Activated T-helper 2 cell treated with anti-CD3 and anti-CD28 coated beads, Interferon-gamma antibody, Interleukin-2, Interleukin-4, amounts not matched to agents 10 μg/mL and 5 μg/mL and 100 μg/mL, durations not matched to agents 14 hours and 24 hours and 36 hours (primary cell): ENCODE measurements around the gene OXNAD1. TPM values are rescaled to one million over a fixed set of nuclear protein-coding genes. Genes with fewer than 3 reads are reported as not detected.

Experiments
- DNase-seq: peaks from one replicate; pipeline ENCODE4 v3.0.0; 2021; ENCODE audit warnings: low spot score
- H3K27ac Mint-ChIP-seq: one replicate; pipeline ENCODE4 v1.8.0; 2021; ENCODE audit warnings: mixed read lengths
- H3K27me3 Mint-ChIP-seq: one replicate; pipeline ENCODE4 v1.8.0; 2021; ENCODE audit warnings: low read depth, mixed read lengths
- H3K36me3 Mint-ChIP-seq: one replicate; pipeline ENCODE4 v1.8.0; 2021; ENCODE audit warnings: low read depth, mixed read lengths
- H3K4me1 Mint-ChIP-seq: one replicate; pipeline ENCODE4 v1.8.0; 2021; ENCODE audit warnings: low read depth, mixed read lengths
- H3K4me3 Mint-ChIP-seq: one replicate; pipeline ENCODE4 v1.8.0; 2021; ENCODE audit warnings: low read depth, mild to moderate bottlenecking, moderate library complexity, mixed read lengths
- H3K9me3 Mint-ChIP-seq: one replicate; pipeline ENCODE4 v1.8.0; 2021; ENCODE audit warnings: mixed read lengths
- intact Hi-C: fragments of 100-400 bp; cut with micrococcal nuclease; formaldehyde crosslinking; loops from one replicate; pipeline ENCODE4 v1.15.1; 2023
- total RNA-seq: library from RNA; stranded (reverse); gene quantifications from 2 replicates; pipeline ENCODE4 v1.2.3, GENCODE V29; 2022

Gene OXNAD1
- total RNA-seq, 1 donor from 2014 or later = 18.7 TPM

DNA sequence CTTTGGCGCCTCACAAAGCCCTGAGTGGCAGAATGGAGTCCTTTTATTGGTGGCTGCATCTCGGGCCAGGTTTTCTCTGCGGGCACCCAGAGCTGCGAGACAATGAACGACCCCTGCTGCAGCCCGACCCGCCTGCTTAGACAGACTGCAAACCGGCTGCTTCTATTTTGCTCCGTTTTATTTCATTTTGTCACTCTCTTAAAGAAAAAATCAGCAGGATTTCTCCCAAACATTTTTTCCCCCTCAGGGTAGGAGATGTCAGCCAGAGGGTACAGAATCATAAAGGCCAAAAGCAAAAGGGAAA lies 64.8 kb downstream of the OXNAD1 start:
- DNase-seq = no peak
- no peak overlapping the region for H3K27ac Mint-ChIP-seq
- no peak overlapping the region for H3K4me3 Mint-ChIP-seq
- peaks cover 17% of the 10 kb centered on the region for H3K9me3 Mint-ChIP-seq
- intact Hi-C loops = no loop called here
- peaks cover 85% of the 10 kb centered on the region for H3K36me3 Mint-ChIP-seq
- H3K27me3 Mint-ChIP-seq = no peaks in the 10 kb centered on the region
- peaks cover 4% of the 10 kb centered on the region for H3K4me1 Mint-ChIP-seq

DNA sequence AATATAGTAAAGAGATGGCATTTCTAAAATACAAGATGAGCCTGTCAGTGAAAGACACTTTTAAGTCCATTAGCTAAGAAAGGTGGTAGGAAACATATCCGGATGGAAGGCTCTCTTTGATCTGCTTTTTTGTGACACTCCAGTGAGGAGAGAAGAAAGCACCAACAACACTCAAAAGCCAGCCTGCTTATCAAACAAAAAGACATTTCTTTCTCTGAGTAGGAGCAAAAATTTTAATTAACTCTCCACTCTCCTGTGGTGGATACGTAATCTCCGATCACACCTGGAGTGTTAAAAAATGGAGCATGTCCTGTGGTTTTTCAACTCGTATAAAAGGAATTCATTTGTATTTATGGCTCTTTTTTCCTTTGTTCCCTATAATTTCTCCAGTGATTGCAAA lies 65.3 kb downstream of the OXNAD1 start:
- Mint-ChIP-seq H3K4me1 (peaks cover 1% of the 10 kb centered on the region), H3K36me3 (peaks cover 85% of the 10 kb centered on the region), H3K9me3 (peaks cover 17% of the 10 kb centered on the region), H3K27me3 (no peaks in the 10 kb centered on the region), H3K4me3 (no peak overlapping the region), H3K27ac (no peak overlapping the region)
- intact Hi-C loops = no loop called here
- no peak for DNase-seq

DNA sequence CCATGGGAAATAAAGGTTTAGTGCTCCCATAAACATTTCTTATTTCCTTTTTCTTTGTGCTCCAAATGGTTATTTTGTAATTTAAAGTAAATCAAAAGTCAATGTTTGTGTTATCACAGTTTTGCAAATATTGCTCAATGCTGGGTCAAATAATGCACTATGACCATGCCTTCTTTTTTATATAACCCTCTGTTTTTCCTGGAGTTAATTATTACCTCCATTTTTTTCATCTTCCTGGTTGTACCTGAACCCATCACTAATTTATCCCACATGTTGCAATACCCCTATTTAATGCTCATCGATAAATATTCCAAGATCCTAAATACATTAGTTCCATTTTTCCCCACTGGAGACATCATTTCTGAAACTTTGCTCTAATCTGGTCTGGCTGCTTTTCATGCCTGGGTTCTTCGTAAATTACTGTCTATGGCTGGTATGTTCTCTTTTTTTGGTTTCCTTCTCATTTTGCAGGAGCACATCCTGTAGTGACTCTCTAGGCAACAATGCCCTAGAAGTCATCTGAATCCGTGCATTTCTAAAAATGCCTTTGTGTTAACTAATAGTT lies 66.4 kb downstream of the OXNAD1 start:
- H3K9me3 Mint-ChIP-seq = peaks cover 17% of the 10 kb centered on the region
- H3K27ac Mint-ChIP-seq = no peak overlapping the region
- no peak for DNase-seq
- peaks cover 1% of the 10 kb centered on the region for H3K4me1 Mint-ChIP-seq
- no peak overlapping the region for H3K4me3 Mint-ChIP-seq
- H3K36me3 Mint-ChIP-seq = peaks cover 81% of the 10 kb centered on the region
- intact Hi-C loops = no loop called here
- H3K27me3 Mint-ChIP-seq = no peaks in the 10 kb centered on the region

DNA sequence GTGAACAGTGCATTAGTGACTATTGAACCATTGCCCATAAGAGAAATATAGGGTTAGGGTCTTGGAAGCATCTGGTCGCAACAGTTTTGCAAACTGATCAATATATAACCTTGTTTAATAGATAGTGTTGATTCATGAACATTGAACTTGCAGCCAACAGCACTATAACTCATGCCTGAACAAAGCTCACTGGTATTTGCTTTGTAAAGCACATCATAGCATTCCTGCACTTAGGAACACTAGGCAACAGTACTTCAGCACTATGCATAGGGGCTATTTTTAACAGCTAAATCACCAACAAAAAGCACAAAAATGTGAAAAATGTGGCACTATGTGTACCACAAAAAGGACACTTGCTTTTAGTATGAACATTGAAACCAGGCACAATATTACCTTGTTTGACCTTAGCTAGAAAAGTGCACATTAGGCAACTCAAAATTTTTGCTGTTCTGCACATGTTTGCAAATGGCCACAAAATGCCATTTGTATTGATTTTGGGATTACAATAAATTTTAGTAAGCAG lies 68.0 kb downstream of the OXNAD1 start:
- peaks cover 17% of the 10 kb centered on the region for H3K9me3 Mint-ChIP-seq
- no peak for DNase-seq
- intact Hi-C loops = no loop called here
- peaks cover 7% of the 10 kb centered on the region for H3K4me1 Mint-ChIP-seq
- no peak overlapping the region for H3K4me3 Mint-ChIP-seq
- H3K27ac Mint-ChIP-seq = no peak overlapping the region
- no peaks in the 10 kb centered on the region for H3K27me3 Mint-ChIP-seq
- H3K36me3 Mint-ChIP-seq = peaks cover 75% of the 10 kb centered on the region

DNA sequence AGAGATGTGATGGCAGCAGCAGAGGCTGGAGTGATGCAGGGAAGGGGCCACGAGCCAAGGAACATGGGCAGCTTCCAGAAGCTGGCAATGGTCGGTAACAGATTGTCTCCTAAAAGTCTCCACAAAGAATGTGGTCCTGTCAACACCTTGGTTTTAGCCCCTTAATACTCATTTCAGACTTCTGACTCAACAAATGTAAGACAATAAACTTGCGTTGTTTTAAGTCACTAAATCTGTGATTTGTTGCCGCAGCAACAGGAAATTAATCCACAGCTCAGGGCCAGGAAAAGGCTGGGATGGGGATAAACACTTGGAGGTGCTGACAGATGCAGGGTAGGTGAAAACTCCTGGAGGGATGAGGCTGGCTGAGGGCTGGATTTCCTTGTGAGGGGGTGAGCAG lies 69.9 kb downstream of the OXNAD1 start:
- peaks cover 71% of the 10 kb centered on the region for H3K36me3 Mint-ChIP-seq
- DNase-seq = no peak
- intact Hi-C loops = no loop called here
- peaks cover 27% of the 10 kb centered on the region for H3K4me1 Mint-ChIP-seq
- no peak overlapping the region for H3K27ac Mint-ChIP-seq
- peaks cover 17% of the 10 kb centered on the region for H3K9me3 Mint-ChIP-seq
- H3K4me3 Mint-ChIP-seq = no peak overlapping the region
- H3K27me3 Mint-ChIP-seq = no peaks in the 10 kb centered on the region

DNA sequence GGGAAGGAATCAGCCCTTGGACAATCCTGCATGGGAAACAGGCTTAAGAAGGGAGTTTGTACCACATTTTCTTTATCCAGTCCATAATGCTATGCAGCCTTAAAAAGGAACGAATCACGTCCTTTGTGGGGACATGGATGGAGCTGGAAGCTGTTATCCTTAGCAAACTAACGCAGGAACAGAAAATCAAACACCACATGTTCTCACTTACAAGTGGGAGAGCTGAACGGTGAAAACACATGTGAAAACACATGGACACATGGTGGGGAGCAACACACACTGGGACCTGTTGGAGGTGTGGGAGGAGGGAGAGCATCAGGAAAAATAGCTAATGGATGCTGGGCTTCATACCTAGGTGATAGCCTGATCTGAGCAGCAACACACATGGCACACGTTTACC lies 70.3 kb downstream of the OXNAD1 start:
- Mint-ChIP-seq H3K4me3 (no peak overlapping the region), H3K27me3 (no peaks in the 10 kb centered on the region), H3K36me3 (peaks cover 70% of the 10 kb centered on the region), H3K27ac (peak overlapping the region; percentile 55), H3K9me3 (peaks cover 17% of the 10 kb centered on the region), H3K4me1 (peaks cover 29% of the 10 kb centered on the region)
- intact Hi-C loops = no loop called here
- no peak for DNase-seq

DNA sequence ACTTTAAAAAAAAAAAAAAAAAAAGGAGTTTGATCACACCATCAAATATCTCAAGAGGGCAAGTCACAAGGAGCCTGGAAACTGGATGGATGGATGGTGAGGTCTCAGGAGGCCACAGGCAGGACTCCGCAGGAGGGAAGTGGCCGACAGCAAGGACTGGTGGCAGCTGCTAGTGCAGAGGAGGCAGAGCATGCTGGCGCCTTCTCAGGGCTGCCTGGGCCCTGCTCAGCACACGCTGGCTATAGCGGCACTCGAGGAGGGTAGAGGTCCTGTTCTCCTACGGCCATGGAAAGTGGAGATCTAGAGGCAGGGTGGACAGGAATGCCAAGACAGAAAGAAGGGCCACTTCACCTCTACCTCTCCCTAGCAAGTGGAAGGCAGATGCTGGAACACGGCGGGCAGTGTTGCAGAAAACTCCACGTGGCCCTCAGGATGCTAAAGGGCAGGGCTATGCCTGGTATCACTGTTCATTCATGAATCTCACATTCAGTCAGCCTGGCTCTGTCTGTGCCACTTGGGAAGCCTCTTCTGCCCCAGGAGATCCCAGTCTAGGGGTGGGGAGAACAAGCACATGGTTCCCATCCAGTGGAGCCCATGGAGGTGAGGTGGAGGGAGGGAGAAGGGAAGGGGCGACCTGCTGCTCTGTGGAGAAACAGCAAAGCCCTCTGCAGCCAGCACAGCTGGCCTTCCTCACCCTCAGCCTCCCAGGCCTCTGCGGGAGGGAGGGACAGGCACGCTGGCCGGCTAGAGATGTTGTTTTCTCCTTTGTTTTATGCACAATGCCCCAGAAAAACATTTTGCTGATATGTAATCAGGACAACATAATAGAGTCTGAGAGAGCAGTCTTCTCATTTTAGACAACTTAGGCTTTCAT lies 71.0 kb downstream of the OXNAD1 start:
- H3K27me3 Mint-ChIP-seq = no peaks in the 10 kb centered on the region
- no peak for DNase-seq
- no peak overlapping the region for H3K27ac Mint-ChIP-seq
- H3K36me3 Mint-ChIP-seq = peaks cover 63% of the 10 kb centered on the region
- intact Hi-C loops = no loop called here
- H3K4me1 Mint-ChIP-seq = peaks cover 29% of the 10 kb centered on the region
- H3K9me3 Mint-ChIP-seq = peaks cover 17% of the 10 kb centered on the region
- no peak overlapping the region for H3K4me3 Mint-ChIP-seq

DNA sequence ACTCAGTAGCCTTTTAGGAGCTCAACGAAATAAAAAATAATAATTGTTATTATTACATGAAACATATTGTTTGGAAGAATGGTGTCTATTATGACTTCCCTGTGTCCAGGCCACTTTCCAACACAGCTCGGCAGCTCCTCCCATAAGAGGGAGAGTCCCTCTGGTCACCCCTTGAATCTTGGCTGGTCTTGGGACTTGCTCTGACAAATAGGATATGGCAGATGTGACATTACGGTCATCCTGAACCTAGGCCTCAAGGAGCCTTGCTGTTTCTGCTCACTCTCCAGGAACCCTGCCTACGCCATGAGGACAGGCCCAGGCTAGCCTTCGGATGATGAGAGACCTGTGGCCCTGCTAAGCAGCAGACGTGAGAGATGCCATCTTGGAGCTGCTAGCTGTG lies 71.8 kb downstream of the OXNAD1 start:
- peaks cover 29% of the 10 kb centered on the region for H3K4me1 Mint-ChIP-seq
- DNase-seq = no peak

DNA sequence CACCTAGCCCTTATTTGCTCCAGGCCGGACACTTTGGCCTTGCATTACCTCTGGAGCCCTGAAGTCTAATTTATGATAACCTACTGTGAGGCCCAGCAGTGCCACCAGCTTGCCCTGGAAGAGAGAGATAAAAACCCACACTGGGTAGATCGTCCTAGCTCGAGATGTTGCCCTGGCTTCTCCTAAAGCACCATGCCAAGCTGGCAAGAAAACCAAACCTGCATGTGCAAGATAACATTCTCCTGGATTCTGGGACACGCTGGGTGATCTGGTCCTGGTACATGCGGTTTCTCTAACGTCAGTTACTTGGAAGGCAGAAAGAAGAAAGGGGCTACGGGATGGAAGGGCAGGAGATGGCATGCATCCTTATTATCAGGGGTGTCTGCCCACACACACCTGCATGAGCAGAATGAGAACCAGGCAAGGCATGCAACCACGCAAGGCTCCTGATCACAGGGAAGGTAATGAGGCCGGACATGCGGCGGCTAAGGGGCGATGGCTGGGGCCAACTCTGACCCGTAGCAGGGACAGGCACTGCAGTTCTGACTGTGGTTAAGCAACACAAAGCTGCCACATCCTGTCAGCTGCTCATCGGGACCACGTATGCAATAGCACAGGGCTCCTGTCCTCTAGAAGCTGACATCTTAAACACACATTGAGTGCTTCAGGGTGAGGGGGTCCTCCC lies 73.0 kb downstream of the OXNAD1 start:
- peaks cover 30% of the 10 kb centered on the region for H3K4me1 Mint-ChIP-seq
- intact Hi-C loops = no loop called here
- DNase-seq = peak; percentile 47
- H3K27ac Mint-ChIP-seq = peak overlapping the region; percentile 65
- no peaks in the 10 kb centered on the region for H3K9me3 Mint-ChIP-seq
- no peaks in the 10 kb centered on the region for H3K27me3 Mint-ChIP-seq
- peaks cover 47% of the 10 kb centered on the region for H3K36me3 Mint-ChIP-seq
- H3K4me3 Mint-ChIP-seq = peak overlapping the region; percentile 27

More for the DNA sequence above, 71.8 kb downstream of the OXNAD1 start:
- Mint-ChIP-seq H3K9me3 (peaks cover 11% of the 10 kb centered on the region), H3K27ac (no peak overlapping the region), H3K36me3 (peaks cover 55% of the 10 kb centered on the region), H3K27me3 (no peaks in the 10 kb centered on the region), H3K4me3 (no peak overlapping the region)
- intact Hi-C loops = no loop called here

DNA sequence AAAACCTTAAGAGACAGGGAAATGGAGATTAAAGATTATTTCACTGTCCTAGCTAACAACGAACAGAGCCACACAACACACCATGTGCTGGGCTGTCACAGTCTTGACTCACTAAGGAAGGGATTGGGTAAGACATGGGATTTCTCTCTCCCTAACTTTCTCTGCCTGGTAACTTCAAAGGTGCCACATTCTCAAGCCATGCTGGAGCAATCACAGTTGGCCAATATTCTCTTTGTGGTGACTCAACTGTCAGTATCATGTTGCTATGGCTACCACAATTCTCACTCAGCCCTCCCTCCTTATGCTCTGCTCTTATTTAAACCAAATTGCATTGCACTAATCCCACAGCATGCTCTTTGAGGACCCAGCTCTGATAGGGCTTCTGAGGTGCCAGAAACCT lies 74.0 kb downstream of the OXNAD1 start:
- Mint-ChIP-seq H3K27ac (peak overlapping the region; percentile 58), H3K9me3 (no peaks in the 10 kb centered on the region), H3K27me3 (no peaks in the 10 kb centered on the region), H3K36me3 (peaks cover 51% of the 10 kb centered on the region), H3K4me3 (no peak overlapping the region), H3K4me1 (peaks cover 40% of the 10 kb centered on the region)
- no peak for DNase-seq
- intact Hi-C loops = no loop called here

DNA sequence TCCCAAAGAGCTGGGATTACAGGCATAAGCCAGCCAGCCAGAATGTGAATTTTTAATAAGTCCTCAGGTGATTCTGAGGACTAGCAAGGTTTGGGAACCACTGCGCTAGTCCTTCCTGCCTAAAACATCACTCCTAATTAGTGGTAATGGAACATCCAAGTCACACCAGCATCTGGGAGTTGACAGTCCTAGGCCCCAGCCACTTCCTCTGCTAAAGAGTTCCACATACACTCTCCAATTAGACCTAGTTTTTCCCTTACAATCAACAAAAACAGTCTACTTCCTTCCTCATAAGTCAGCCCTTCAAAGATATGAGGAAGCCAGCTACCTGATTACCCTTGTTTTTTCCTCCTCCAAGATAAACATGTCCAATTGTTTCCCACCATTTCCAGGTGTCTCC lies 78.1 kb downstream of the OXNAD1 start:
- H3K27me3 Mint-ChIP-seq = no peaks in the 10 kb centered on the region
- no peak for DNase-seq
- intact Hi-C loops = no loop called here
- H3K4me3 Mint-ChIP-seq = no peak overlapping the region
- no peaks in the 10 kb centered on the region for H3K9me3 Mint-ChIP-seq
- peaks cover 36% of the 10 kb centered on the region for H3K4me1 Mint-ChIP-seq
- peaks cover 68% of the 10 kb centered on the region for H3K36me3 Mint-ChIP-seq
- H3K27ac Mint-ChIP-seq = no peak overlapping the region

DNA sequence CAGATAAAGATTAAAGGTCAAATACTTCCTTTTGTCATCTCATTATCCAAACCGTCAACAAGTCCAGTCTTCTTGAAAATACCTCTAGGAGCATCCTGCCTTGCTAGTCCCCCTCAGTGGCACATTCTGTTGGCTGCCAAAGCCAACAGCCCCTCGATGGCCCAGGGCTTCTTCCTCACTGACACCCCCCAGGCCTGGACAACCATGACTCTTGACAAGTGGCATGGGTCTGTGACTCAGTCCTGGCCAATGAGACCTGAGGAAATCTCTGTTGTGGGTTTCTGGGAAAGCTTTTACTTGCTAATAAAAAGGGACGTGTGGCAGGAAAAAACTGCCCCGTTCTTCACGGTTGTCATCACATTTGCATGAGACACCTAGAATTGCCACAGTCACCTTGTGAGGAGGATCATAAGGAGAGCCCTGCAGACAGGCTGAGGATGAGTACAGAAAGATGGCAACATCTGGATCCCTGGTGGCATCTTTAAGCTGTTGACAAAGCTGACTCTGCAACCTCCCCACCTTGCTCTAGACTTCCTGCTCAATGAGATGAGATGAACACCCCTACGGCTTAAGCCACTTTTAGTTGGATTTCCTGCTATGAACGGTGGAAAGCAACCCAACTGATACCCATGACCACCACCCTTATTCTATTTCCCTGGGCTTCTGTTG lies 81.5 kb downstream of the OXNAD1 start:
- peaks cover 16% of the 10 kb centered on the region for H3K4me1 Mint-ChIP-seq
- H3K36me3 Mint-ChIP-seq = peaks cover 86% of the 10 kb centered on the region
- H3K27ac Mint-ChIP-seq = peak overlapping the region; percentile 20
- intact Hi-C loops = no loop called here
- no peak for DNase-seq
- H3K4me3 Mint-ChIP-seq = no peak overlapping the region
- no peaks in the 10 kb centered on the region for H3K27me3 Mint-ChIP-seq
- no peaks in the 10 kb centered on the region for H3K9me3 Mint-ChIP-seq
